Islet of Langerhans (tissue), 1 donor: ENCODE results near the gene SNRPA.
"Not testable (repeated sequence)": the region's sequence is repeated elsewhere in the genome, so short reads cannot be mapped to it uniquely, and the experiment has no call there.

ENCODE experiments used
- FAIRE-seq: peaks from one replicate; lab custom pipeline; 2011; peaks lifted over from hg19 to GRCh38; lab: Jason Lieb, UNC

Gene SNRPA

DNA sequence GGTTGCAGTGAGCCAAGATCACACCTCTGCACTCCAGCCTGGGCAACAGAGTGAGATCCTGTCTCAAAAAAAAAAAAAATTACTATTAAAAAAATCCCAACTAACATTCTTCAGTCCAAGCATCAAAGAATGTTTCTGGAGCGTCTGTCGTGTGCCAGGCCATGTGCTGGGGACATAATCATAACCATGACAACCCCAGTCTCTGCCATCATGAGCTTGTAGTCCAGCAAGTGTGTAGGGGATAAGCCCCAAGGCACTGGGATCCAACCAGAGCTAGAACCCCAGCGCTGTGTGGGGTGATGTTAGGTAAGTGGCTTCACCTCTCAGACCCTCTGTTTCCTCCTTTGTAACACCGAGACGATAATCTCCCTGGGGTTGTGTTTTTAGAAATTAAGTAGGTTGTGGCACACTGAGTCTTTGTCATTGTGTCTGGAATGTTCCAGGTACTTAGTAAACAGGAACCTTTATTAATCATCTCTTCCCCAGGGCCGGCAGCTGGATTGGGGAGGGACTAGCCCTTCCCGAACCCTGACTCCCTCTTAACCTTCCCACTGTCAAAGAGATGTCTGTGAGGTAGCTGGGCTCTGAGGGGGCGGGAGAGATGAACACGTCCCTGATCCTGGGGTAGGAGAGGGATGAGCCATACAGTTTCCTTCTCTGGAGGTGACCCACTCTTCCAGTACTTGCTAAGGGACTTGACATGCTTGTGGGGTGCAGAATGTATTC lies 28.9 kb upstream of the SNRPA start:
- no peak for FAIRE-seq

DNA sequence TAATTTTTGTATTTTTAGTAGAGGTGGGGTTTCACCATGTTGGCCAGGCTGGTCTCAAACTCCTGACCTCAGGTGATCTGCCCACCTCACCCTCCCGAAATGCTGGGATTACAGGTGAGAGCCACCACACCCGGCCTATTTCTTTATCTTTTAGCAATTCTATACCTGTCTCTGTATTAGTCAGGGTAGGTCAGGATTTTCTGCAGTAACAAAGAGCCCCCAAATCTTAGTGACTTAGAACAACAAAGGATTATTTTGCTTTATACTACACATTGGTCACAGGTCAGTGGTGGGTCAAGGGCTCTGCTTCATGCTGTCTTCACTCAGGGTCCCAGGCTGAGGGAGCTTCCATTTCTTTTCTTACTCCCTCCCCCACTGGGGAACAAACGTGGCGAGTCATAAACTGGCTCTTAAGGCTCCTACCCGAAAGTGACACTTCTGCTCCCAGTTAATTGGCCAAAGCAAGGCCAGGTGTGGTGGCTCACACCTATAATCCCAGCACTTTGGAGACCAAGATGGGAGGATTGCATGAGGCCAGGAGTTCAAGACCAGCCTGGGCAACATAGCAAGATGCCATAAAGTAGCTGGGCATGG lies 27.2 kb upstream of the SNRPA start:
- FAIRE-seq: no peak

DNA sequence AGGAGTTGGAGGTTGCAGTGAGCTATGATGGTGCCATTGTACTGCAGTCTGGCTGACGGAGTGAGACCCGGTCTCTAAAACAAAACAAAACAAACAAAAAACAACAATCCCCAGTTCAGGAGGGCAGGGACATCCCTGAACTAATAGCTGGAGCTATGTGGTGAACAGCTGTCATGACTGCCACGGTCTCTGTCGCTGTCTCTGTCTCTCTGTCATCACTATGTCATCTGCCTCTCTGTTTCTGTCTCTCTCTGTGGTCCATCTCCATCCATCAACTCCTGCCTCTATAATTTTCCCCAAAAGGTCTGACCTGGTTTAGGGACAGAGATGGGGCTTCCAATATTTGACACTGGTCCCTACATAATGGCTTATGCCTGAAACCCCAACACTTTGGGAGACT lies 26.7 kb upstream of the SNRPA start:
- FAIRE-seq: no peak

DNA sequence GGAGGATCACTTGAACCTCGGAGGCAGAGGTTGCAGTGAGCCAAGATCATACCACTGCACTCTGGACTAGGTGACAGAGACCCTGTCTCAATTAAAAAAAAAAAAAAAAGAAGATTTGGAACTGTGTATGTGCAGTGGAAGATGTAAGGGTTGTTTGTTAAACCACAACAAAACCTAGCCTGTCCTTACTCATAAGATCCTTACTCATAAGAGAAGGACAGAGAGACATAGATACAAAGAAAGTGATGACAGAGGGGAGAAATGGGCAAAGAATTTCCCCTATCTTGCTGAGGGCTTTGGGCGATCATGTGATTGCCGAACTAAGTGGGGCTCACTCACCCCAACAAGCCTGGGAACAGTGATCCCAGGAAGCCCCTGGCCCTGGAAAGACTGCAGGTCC lies 26.1 kb upstream of the SNRPA start:
- no peak for FAIRE-seq

DNA sequence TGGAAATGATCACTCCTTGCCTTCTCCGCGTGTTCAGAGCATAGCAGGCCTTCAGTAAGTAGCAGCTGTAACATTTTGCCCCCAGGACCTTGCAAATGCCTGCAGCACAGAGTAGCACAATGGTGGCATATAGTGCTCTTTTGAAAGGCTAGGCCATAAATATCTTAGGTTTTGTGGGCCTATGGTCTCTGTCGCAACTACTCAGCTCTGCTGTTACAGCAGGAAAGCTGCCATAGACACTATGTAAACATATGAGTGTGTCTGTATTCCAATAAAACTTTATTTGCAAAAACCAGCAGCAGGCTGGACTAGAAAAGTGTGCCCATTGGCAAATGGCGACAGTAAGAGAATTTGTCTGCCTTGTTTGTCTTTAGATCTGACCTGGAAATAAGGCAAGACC lies 24.7 kb upstream of the SNRPA start:
- FAIRE-seq: no peak

DNA sequence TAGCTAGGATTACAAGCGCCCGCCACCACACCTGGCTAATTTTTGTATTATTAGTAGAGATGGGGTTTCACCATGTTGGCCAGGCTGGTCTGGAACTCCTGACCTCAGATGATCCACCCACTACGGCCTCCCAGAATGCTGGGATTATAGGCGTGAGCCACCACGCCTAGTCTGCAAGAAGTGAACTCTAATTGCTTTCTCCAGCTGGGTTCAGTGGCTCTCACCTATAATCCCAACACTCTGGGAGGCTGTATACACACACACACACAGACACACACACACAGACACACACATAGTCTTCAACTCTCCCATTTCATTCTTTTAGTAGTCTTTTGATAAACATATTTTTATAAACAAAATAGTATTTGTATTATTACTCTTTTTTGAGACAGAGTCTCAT lies 20.9 kb upstream of the SNRPA start:
- FAIRE-seq: not testable (repeated sequence)

DNA sequence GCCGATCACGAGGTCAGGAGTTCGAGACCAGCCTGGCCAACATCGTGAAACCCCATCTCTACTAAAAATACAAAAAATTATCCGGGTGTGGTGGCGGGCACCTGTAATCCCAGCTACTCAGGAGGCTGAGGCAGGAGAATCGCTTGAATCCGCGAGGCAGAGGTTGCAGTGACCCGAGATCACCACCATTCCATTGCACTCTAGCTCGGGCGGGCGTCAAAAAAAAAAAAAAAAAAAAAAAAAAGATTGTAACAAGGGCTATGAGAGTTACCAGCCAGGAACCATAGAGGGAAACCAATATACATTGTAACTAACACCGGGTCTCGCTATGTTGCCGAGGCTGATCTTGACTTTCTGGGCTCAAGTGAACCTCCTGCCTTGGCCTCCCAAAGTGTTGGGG lies 18.7 kb upstream of the SNRPA start:
- not testable (repeated sequence) for FAIRE-seq

DNA sequence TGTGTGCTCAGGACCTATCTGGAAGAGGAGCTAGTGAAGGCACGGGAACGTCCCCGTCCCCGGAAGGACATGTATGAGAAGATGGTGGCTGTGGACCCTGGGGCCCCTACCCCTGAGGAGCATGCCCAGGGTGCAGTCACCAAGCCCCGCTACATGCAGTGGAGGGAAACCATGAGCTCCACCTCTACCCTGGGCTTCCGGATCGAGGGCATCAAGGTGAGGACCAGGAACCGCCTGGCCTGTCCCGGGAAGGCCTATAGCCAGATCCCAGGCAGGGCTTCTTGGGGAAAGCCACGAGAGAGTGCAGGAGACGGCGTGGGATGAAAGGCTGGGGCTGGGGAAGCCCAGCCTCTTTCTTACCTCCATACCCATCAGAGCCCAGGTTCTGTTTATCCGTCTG lies 17.9 kb upstream of the SNRPA start:
- no peak for FAIRE-seq

DNA sequence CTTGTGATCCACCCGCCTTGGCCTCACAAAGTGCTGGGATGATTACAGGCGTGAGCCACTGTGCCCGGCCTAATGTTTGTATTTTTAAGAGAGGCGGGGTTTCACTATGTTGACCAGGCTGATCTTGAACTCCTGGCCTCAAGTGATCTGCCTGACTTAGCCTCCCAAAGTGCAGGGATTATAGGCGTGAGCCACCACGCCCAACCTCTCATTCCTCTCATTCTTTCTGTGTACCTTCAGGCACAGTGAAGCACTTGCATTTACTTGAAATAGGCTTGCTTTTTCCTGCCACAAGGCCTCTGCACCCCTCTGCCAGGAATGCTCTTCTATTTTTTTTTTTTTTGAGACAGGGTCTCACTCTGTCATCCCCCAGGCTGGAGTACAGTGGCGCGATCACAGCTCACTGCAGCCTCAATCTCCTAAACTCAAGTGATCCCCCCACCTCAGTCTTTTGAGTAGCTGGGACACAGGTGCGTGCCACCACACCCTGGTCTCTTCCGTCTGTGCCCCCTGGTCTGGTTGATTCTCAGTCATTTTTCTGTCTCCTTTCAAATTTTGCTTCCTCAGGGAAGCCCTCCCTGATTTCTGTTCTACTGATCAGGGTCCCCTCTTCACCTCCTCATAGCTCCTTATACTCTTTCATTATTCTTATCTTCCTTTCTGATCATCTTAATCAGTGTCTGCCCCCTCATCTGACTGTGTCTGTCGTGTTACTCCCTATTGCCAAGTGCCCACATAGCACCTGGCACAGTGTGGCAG lies 15.8 kb upstream of the SNRPA start:
- FAIRE-seq: no peak

DNA sequence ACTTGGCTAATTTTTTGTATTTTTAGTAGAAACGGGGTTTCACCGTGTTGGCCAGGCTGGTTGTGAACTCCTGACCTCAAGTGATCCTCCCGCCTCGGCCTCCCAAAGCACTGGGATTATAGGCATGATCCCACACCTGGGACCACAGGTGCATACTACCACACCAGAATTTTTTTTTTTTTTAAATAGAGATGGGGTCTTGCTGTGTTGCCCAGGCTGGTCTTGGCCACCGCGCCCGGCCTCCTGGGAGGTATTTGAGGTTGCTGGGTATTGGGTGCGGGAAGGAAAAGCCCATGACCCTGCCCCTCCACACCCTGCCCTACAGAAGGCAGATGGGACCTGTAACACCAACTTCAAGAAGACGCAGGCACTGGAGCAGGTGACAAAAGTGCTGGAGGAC lies 14.3 kb upstream of the SNRPA start:
- no peak for FAIRE-seq

DNA sequence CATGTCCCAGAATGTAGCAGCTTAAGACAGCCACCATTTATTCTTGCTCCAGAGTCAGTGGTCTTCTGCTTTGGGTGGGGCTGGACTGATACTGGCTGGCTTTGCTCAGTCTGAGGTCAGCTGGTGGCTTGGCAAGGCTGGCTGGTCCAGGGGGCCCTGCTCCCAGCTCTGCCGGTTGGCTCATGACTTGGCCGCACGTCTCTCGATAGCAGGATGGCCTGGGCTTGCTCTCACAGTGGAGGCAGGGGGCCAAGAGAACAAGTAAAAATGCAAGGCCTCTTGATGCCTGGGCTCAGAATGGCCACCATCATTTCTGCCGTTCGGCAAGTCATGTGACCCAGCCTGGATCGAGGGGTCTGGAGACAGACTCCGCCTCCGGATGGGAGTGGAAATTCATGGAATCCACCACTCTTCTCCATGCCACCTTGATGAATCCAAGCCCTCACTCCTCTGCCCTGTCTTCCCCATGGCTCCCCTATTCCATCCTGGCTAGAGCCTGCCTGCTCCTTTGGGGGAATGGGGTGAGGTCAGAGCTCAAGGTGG lies 13.8 kb upstream of the SNRPA start:
- FAIRE-seq: no peak

DNA sequence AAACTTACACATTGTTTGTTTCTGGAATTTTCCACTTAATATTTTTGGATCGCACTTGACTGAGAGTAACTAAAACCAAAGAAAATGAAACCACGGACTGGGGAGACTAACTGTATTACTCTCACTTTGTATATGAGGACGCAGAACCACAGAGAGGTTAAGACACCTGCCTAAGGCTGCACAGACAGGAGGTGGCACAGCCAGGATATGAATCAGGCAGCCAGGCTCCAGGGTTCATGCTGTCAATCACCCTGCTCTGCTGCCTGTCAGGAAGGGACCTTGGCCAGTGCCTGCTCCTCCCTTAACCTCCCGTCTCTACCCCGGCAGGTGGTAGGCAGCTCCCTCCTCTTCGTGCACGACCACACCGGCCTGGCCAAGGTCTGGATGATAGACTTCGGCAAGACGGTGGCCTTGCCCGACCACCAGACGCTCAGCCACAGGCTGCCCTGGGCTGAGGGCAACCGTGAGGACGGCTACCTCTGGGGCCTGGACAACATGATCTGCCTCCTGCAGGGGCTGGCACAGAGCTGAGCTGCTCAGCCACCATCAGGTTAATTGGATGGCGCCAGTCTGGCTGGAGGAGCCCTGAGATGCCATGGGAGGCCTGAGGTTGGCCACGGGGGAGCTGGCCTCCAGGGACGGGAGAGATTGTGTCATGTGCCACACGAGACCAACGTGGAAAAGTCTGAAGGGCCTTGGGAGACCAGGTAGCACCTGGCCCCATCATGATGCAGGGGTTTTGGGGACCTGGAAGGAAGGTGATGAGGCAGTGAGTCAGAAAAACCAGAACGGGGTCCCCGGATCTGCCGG lies 11.8 kb upstream of the SNRPA start:
- no peak for FAIRE-seq

DNA sequence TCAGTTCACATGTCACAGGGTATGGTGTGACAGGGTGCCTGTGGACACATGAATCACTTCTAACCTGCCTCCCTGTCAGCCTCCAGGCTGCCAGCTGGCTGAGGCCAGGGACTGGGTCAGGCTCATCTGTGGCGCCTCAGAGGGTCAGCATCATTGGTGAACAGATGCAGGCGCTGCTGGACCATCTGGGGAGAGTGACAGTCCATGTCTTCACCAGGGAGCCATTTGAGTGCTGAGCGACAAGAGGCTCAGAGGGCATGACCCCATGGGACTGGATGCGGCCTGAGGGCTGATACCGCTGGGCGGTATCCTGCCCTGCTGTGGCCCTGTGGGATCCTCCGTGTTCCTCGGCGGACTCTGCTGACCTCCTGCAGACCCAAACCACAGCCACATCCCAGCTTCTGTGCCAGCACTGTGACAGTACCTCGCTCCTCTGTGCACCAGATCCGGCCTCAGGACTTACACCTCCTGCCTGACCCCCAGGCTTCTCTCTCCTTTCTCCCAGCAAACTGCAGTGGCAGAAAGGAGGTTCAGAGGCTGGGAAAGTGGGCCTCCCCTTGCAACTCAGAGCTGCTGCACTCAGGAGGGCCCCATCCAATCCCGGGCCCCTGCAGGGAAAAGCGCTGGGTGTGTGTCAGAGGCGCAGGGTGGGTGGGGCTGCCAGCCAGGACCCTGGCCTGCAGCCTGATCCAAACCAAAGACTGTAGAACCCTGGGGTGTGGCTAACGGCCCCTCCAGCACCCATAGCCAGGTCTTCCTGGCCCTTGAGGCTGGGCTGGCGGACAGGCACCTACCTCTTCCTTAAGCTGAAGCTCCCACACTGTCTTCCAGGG lies 10.9 kb upstream of the SNRPA start:
- no peak for FAIRE-seq

DNA sequence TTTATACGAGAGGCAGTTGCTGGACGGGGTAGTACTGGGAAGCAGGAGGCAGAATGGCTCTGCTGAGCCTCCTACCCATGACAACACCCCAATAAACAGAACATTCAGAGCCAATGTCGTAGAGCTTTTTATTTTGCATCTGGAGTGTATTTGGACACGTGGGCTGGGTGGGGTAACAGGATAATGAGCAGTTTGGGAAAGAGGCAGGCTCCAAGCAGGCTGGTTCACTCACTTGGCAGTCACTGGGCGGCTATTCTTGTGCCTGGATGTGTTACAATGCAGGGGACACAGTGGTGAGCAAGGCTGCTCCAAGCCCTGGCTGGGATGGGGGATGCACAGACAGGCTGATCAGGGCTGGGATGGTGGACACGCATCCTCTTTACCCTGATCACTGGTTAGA lies 10.3 kb upstream of the SNRPA start:
- no peak for FAIRE-seq

DNA sequence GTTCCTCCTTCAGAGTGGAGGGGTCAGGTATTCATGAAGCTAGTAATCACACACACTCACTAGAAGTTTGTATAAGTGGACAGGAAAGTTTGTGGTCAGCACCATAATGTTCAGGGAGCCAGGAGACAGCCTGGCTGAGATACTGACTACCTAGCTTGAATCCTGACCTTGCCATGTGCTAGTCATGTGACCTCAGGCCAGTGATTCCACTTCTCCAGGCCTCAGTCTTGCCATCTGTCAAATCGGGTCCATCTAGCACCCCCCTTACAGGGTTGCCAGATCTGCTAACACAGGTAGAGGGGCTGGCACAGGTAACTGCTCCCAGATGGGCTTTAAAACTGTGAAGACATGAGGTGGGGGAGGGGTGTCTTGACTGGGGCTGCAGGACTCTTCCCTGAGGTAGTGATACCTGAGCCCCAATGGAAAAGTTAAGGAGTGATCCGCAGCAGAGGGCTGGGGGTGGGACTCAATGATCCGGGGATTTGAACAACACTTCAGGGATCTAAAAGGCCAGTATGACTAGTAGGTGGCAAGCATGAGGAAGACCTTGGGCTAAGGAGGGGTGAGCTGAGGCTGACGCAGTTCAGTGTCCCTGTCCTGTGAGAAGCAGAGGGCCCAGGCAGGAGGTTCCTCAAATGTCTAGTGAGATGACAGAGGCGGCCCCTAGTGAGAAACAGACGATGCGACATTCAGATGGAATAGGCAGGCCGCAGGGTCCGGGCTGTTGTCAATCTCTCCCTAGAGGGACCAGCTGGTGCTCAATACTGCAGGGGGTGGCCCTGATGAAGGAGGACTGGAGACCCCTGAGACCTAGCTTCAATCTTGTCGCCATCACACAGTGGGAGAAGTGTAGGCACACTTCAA lies 9.2 kb upstream of the SNRPA start:
- no peak for FAIRE-seq

DNA sequence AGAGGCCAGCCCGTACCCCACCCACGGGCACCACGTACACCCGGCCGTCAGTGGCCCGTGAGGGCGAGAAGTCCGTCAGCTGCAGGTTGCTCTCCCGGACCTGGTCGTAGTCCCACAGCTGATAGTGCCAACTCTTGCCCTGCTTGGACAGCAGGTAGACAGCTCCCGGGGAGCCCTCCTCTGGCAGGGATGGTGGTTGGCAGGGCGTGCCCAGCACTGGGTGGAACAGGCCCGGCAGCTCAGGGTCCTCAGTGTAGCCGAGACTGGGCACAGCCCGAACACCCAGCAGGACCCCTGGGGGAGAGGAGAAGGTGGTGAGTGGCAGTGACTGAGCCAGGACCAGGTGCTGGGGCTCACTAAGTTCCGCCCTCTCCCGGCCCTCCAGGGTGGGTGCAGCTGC lies 8.5 kb upstream of the SNRPA start:
- FAIRE-seq: no peak

DNA sequence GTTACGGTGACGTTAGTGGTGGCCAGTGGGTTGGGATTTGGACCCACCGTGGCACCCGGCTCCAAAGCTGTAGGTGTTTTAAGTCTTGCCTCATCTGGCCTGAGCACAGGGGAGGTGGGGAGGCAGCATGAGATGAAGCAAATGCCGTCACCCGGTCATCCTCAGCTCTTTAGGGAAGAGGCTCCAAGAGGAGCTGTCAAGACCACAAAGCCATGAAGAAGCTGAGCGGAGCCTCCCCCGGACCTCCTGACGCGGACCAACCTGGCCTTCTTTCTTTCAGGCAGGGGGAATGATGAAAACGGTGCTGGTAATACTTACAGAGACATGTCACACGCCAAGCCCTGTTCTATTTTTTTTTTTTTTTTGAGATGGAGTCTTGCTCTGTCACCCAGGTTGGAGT lies 8.1 kb upstream of the SNRPA start:
- FAIRE-seq: no peak

DNA sequence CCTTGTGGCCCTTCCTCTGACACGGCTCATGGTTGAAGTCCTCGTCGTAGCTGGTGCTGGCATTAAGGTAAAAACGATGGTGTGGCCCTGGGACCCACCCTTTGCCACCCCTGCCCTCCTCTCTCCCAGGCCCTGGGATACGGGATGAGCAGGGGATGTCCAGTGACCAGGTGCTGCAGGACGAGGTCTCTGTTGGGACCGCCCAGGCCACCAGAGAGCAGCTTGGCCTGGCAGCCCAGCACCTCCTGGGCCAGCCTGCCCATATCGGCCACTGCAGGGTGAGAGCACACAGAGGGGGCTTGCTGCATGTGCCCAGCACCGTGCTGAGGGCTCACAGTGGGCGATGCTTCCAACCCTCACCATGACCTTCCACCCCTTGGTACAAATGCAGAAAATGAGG lies 7.1 kb upstream of the SNRPA start:
- FAIRE-seq: no peak

DNA sequence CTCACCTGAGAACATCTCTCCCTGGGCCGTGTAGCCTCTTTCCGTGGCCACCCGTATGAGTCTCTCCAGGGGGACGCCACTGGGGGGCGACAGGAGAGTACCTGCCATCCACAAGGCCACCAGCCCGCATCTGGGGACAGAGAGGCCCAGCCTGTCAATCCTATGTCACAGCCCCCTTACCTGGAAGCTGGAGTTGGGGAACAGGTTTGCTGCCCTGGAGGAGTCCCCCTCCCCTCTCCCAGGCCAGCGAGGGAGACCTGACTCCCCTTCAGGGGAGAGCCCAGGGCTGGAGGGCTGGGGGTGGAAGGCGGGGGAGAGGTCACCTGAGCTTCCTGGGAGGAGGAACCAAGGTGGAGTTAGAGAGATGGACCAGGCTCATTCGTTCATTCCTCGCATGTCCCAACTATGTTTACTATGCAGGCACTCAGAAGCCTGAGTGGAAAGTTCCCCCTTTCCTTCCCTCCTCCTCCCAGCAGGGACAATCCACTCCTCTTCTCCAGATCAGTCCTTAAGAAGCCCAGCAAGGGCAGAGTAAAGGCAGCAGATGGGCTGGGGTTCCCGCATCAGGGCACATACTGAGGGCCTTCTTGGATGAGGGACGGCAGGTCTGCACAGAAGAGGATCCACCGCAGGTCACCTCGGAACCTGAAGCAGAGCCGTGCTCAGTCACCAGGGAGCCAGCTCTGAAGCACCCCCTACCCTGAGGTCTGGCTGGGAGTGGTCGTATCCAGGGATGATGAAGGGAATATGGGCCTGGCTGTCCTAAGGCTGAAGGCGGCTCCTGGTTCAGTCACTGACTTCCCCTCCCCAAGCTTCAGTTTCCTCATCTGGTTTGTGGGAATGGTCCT lies 6.2 kb upstream of the SNRPA start:
- no peak for FAIRE-seq

DNA sequence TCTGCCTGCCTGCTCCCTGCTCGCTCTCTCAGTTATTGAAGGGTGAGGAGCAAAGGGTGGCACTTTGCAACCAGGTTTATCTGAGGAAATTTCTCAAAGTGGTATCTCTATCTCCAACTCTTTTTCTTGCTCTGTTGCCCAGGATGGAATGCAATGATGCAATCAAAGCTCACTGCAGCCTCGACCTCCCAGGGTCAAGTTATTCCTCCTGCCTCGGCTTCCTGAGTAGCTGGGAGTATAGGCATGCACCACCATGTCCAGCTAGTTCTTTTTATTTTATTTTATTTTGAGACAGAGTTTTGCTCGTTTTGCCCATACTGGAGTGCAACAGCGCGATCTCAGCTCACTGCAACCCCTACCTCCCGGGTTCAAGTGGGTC lies 5.6 kb upstream of the SNRPA start:
- no peak for FAIRE-seq
